H9 (cell line): Measurements from ENCODE around the gene DNAAF9. TPM values are rescaled to one million over a fixed set of nuclear protein-coding genes. Genes with fewer than 3 reads are reported as not detected.

Experiments used
- DNase-seq: peaks from one replicate; pipeline ENCODE4 v3.0.0-alpha.2; 2017
- H2AFZ ChIP-seq: one replicate; pipeline ENCODE4 v1.6.1; 2013; ENCODE audit warnings: mild to moderate bottlenecking, low read length, control low read depth, moderate library complexity
- H2AK5ac ChIP-seq: 2 replicates; pipeline ENCODE4 v1.6.1; 2013; ENCODE audit warnings: low read length, control low read depth, mixed read lengths; ENCODE audit not compliant: insufficient read length
- H2BK120ac ChIP-seq: one replicate; pipeline ENCODE4 v1.6.1; 2013; ENCODE audit warnings: low read depth, mild to moderate bottlenecking, low read length, control low read depth, inconsistent platforms; ENCODE audit not compliant: poor library complexity, severe bottlenecking
- H2BK12ac ChIP-seq: 2 replicates; pipeline ENCODE4 v1.6.1; 2013; ENCODE audit warnings: low read length, control low read depth, mixed read lengths, low read depth; ENCODE audit not compliant: insufficient read length
- H2BK15ac ChIP-seq: 2 replicates; pipeline ENCODE4 v1.6.1; 2013; ENCODE audit warnings: low read depth, low read length, control low read depth
- H2BK20ac ChIP-seq: one replicate; pipeline ENCODE4 v1.6.1; 2013; ENCODE audit warnings: low read depth, mild to moderate bottlenecking, low read length, control low read depth, inconsistent platforms; ENCODE audit not compliant: poor library complexity, severe bottlenecking
- H2BK5ac ChIP-seq: 2 replicates; pipeline ENCODE4 v1.6.1; 2013; ENCODE audit warnings: low read length, control low read depth, mixed read lengths; ENCODE audit not compliant: insufficient read length
- H3K14ac ChIP-seq: 2 replicates; pipeline ENCODE4 v1.6.1; 2013; ENCODE audit warnings: low read length, control low read depth; ENCODE audit not compliant: insufficient read depth
- H3K18ac ChIP-seq: 2 replicates; pipeline ENCODE4 v1.6.1; 2013; ENCODE audit warnings: low read depth, mild to moderate bottlenecking, mixed read lengths, low read length, control low read depth; ENCODE audit not compliant: insufficient read length
- H3K23ac ChIP-seq: 2 replicates; pipeline ENCODE4 v1.6.1; 2013; ENCODE audit warnings: low read length, control low read depth, mixed read lengths, low read depth; ENCODE audit not compliant: insufficient read length
- H3K23me2 ChIP-seq: 2 replicates; pipeline ENCODE4 v1.6.1; 2013; ENCODE audit warnings: low read depth, mild to moderate bottlenecking, mixed read lengths, low read length, control low read depth; ENCODE audit not compliant: insufficient read length, poor library complexity, severe bottlenecking
- H3K27ac ChIP-seq: 2 replicates; pipeline ENCODE4 v1.5.1; 2013; ENCODE audit warnings: low read length, control low read depth, mixed read lengths, low read depth; ENCODE audit not compliant: insufficient read length
- H3K27me3 ChIP-seq: 2 replicates; pipeline ENCODE4 v1.6.1; 2013; ENCODE audit warnings: low read length, control low read depth, inconsistent platforms; ENCODE audit not compliant: insufficient read depth
- H3K4ac ChIP-seq: 2 replicates; pipeline ENCODE4 v1.6.1; 2013; ENCODE audit warnings: low read depth, mild to moderate bottlenecking, control low read depth, inconsistent platforms, low read length, moderate library complexity
- H3K4me1 ChIP-seq: 2 replicates; pipeline ENCODE4 v1.6.1; 2013; ENCODE audit warnings: low read length, control low read depth, inconsistent platforms; ENCODE audit not compliant: insufficient read depth
- H3K4me2 ChIP-seq: 2 replicates; pipeline ENCODE4 v1.6.1; 2013; ENCODE audit warnings: low read length, control low read depth, mixed read lengths; ENCODE audit not compliant: insufficient read length, insufficient read depth
- H3K56ac ChIP-seq: 2 replicates; pipeline ENCODE4 v1.6.1; 2013; ENCODE audit warnings: low read depth, mild to moderate bottlenecking, mixed read lengths, low read length, control low read depth; ENCODE audit not compliant: insufficient read length
- H3K79me1 ChIP-seq: 2 replicates; pipeline ENCODE4 v1.6.1; 2013; ENCODE audit warnings: low read depth, mild to moderate bottlenecking, moderate library complexity, low read length, control low read depth, inconsistent platforms; ENCODE audit not compliant: insufficient read depth, poor library complexity, severe bottlenecking
- H3K79me2 ChIP-seq: 2 replicates; pipeline ENCODE4 v1.6.1; 2013; ENCODE audit warnings: low read length, control low read depth, inconsistent platforms; ENCODE audit not compliant: insufficient read depth
- H3K9ac ChIP-seq: 2 replicates; pipeline ENCODE4 v1.6.1; 2013; ENCODE audit warnings: low read length, control low read depth, mixed read lengths; ENCODE audit not compliant: insufficient read length; ENCODE audit errors: extremely low read depth
- H3K9me3 ChIP-seq: one replicate; pipeline ENCODE4 v1.6.1; 2013; ENCODE audit warnings: low read depth, low read length, inconsistent platforms; ENCODE audit not compliant: control insufficient read depth
- H3T11ph ChIP-seq: one replicate; pipeline ENCODE4 v1.6.1; 2013; ENCODE audit warnings: mild to moderate bottlenecking, low read length, control low read depth, inconsistent platforms
- H4K20me1 ChIP-seq: one replicate; pipeline ENCODE4 v1.6.1; 2013; ENCODE audit not compliant: control insufficient read depth, insufficient read length, insufficient read depth
- H4K5ac ChIP-seq: 2 replicates; pipeline ENCODE4 v1.6.1; 2013; ENCODE audit warnings: low read depth, mild to moderate bottlenecking, mixed read lengths, low read length, control low read depth; ENCODE audit not compliant: insufficient read length
- H4K8ac ChIP-seq: replicated peaks from 2 replicates; pipeline ENCODE4 v1.6.1; 2013; ENCODE audit warnings: low read length, control low read depth, mixed read lengths, low read depth; ENCODE audit not compliant: insufficient read length
- H4K91ac ChIP-seq: 2 replicates; pipeline ENCODE4 v1.6.1; 2013; ENCODE audit warnings: low read depth, mild to moderate bottlenecking, moderate library complexity, mixed read lengths, low read length, control low read depth; ENCODE audit not compliant: insufficient read length
- H3K27ac Mint-ChIP-seq, 3 experiments: 2 replicates in 2 of 3; 3 replicates in 1 of 3; pipeline ENCODE4 v1.8.0; 2020 to 2021; ENCODE audit warnings: mixed read lengths in 3 of 3, mild to moderate bottlenecking in 1 of 3, moderate library complexity in 1 of 3
- H3K27me3 Mint-ChIP-seq: 2 replicates; pipeline ENCODE4 v1.8.0; 2021; ENCODE audit warnings: low read depth, mild to moderate bottlenecking, moderate library complexity, mixed read lengths
- H3K36me3 Mint-ChIP-seq, 3 experiments: 2 replicates in 2 of 3; 3 replicates in 1 of 3; pipeline ENCODE4 v1.8.0; 2020 to 2021; ENCODE audit warnings: low read depth in 3 of 3, mixed read lengths in 3 of 3; ENCODE audit not compliant: insufficient read depth in 1 of 3
- H3K4me1 Mint-ChIP-seq, 2 experiments: 2 replicates each; pipeline ENCODE4 v1.8.0; 2020; ENCODE audit warnings: mixed read lengths in 2 of 2
- H3K4me3 Mint-ChIP-seq, 2 experiments: 2 replicates in 1 of 2; 3 replicates in 1 of 2; pipeline ENCODE4 v1.8.0; 2020 to 2021; ENCODE audit warnings: mild to moderate bottlenecking in 2 of 2, mixed read lengths in 2 of 2, moderate library complexity in 1 of 2
- H3K9me3 Mint-ChIP-seq, 2 experiments: 2 replicates in 1 of 2; 3 replicates in 1 of 2; pipeline ENCODE4 v1.8.0; 2020; ENCODE audit warnings: mild to moderate bottlenecking in 2 of 2, mixed read lengths in 2 of 2, moderate library complexity in 1 of 2
- WGBS: extraction: QIAGEN DNeasy Blood & Tissue Kit; methylation state at CpG from one replicate; pipeline ENCODE4 v1.1.7; 2013; ENCODE audit warnings: missing lambda C conversion rate, low lambda C conversion rate, mixed read lengths; ENCODE audit not compliant: insufficient read length; ENCODE audit errors: extremely low coverage; 5-methylcytosine and 5-hydroxymethylcytosine counted together
- long read RNA-seq: library from polyadenylated mRNA; unstranded; transcript quantifications from one replicate; pipeline ENCODE4 v2.0.0, GENCODE V29; 2020
- total RNA-seq: library from RNA; stranded (reverse); gene quantifications from 2 replicates; pipeline ENCODE4 v1.2.1, GENCODE V29; 2021
- TF ChIP-seq, protein P1 (sequence below): fragments of 200-600 bp; sonication (generic); conservative IDR thresholded peaks from 3 replicates; pipeline ENCODE4 v1.8.0; 2021; ENCODE audit warnings: antibody characterized with exemption, mild to moderate bottlenecking

DNAAF9 gene
- total RNA-seq, result 5.3 and 5.5 TPM in 2 replicates
- long read RNA-seq, full-length matches to known transcripts, result 3 of 14 reads
- long read RNA-seq, partial matches to known transcripts, result 8 of 14 reads
- long read RNA-seq, other reads (novel, unspliced or antisense), result 3 of 14 reads

- Histone ChIP-seq H4K8ac (no peak within 1 kb of the TSS), H2AFZ (peak within 1 kb of the TSS; percentile 53), H3K23ac (no peak within 1 kb of the TSS), H3K9ac (no peak within 1 kb of the TSS), H2BK120ac (no peak within 1 kb of the TSS), H3K14ac (peak within 1 kb of the TSS; percentile 89), H3K4me2 (peak within 1 kb of the TSS; percentile 71), H3K27ac (no peak within 1 kb of the TSS), H2BK20ac (no peak within 1 kb of the TSS), H3K4me1 (no peaks in the 10 kb centered on the region), H4K91ac (no peak within 1 kb of the TSS), H3K4ac (no peak within 1 kb of the TSS), H3K18ac (peak within 1 kb of the TSS; percentile 91), H4K5ac (no peak within 1 kb of the TSS), H2AK5ac (no peak within 1 kb of the TSS), H2BK5ac (no peak within 1 kb of the TSS), H2BK12ac (no peak within 1 kb of the TSS), H3T11ph (no peak within 1 kb of the TSS), H4K20me1 (no peaks in the 10 kb centered on the region), H3K56ac (no peak within 1 kb of the TSS), H3K79me2 (peaks cover 1% of the 10 kb centered on the region; the same call in 1 of the 2 replicates), H3K79me1 (no peaks in the 10 kb centered on the region), H2BK15ac (no peak within 1 kb of the TSS), H3K27me3 (no peaks in the 10 kb centered on the region), H3K9me3 (no peaks in the 10 kb centered on the region), H3K23me2 (peaks cover 9% of the 10 kb centered on the region)
- no CpG with 5 or more reads among the region's 71 CpGs for WGBS
- Mint-ChIP-seq H3K9me3 (no peaks in the 10 kb centered on the region; a peak in 1 of 5 replicates), H3K4me1 (peaks cover 15 to 25% of the 10 kb centered on the region in 2 experiments), H3K4me3 (peak within 1 kb of the TSS; percentile 80 to 95), H3K27me3 (peaks cover 23% of the 10 kb centered on the region), H3K36me3 (no peaks in the 10 kb centered on the region; a peak in 1 of 7 replicates), H3K27ac (peak within 1 kb of the TSS; percentile 40 to 80 (median 75); a peak in 3 of 7 replicates)
- peak; percentile 74 for DNase-seq
- TF ChIP-seq, protein P1, sequence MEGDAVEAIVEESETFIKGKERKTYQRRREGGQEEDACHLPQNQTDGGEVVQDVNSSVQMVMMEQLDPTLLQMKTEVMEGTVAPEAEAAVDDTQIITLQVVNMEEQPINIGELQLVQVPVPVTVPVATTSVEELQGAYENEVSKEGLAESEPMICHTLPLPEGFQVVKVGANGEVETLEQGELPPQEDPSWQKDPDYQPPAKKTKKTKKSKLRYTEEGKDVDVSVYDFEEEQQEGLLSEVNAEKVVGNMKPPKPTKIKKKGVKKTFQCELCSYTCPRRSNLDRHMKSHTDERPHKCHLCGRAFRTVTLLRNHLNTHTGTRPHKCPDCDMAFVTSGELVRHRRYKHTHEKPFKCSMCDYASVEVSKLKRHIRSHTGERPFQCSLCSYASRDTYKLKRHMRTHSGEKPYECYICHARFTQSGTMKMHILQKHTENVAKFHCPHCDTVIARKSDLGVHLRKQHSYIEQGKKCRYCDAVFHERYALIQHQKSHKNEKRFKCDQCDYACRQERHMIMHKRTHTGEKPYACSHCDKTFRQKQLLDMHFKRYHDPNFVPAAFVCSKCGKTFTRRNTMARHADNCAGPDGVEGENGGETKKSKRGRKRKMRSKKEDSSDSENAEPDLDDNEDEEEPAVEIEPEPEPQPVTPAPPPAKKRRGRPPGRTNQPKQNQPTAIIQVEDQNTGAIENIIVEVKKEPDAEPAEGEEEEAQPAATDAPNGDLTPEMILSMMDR, result peak; percentile 60
Measured at GRCh38 chr20:3407040-3407770, at the start of gene DNAAF9. Gene DNAAF9 (minus strand): TSS chr20:3407669. CDS start chr20:3407557, 112 bp downstream.
